Measurements from ENCODE around the gene CPEB2. TPM values are rescaled to one million over a fixed set of nuclear protein-coding genes. Genes with fewer than 3 reads are reported as not detected.

CPEB2 gene
- total and polyA plus RNA-seq, 2 donors: 13.8 to 18.5 TPM

DNA sequence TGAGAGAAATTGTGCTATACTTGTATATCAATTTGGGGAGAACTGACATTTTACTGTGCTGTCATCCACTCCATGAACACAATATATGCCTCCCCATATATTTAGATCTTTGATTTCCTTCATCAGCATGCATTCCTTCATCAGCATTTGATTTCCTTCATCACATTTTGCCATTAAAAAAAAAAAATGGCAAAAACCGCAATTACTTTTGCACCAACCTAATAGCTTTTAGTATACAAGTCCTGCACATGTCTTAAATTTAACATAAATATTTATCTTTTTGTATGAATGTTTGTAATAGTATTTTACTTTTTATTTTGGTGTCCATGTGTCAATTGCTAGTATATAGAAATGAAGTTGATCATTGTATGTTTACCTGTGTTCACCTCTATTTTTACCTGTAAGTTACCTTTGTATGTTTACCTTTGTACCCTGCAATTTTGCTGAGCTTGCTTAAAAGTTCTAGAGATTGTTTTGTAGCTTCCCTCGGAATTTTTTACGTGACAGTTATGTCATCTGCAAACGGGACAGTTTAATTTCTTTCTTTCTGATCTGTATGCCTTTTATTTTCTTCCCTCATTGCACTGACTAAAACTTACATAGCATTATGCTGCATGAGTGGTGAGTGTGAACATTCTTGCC is 86.2 kb downstream of the CPEB2 start:
- H3K27ac ChIP-seq (ENCODE audit: low read depth): no peak overlapping the region
- WGBS: 75% methylated on average over 4 of the region's 4 CpGs

DNA sequence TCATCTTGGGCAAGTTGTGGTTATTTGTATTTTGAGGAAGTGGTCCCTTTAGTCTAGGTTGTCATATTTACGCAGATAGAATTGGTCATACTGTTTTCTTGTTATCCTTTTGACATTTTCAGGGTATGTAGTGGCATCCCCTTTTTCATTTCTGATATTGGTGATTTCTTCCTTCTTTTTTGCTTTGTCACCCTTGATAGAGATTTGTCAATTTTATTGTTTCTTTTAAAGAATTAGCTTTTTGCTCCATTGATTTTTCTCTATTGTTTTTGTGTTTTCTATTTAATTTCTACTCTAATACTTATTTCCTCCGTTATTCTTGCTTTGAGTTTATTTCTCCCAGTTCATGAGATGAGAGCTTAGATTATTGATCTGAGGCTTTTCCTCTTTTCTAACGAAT is 87.7 kb downstream of the CPEB2 start:
- DNase-seq (ENCODE audit: extremely low spot score): no peak
- Histone ChIP-seq H3K27ac (ENCODE audit: low read depth) (no peak overlapping the region), H3K36me3 (ENCODE audit: insufficient read depth) (no peaks in the 10 kb centered on the region), H3K4me3 (ENCODE audit: low read depth, low read length) (no peak overlapping the region), H3K4me1 (ENCODE audit: insufficient read depth) (no peaks in the 10 kb centered on the region)
- WGBS: 86% methylated on average over 3 of the region's 3 CpGs

More for the DNA sequence above, 86.2 kb downstream of the CPEB2 start:
- Histone ChIP-seq H3K4me3 (ENCODE audit: low read depth, low read length) (no peak overlapping the region), H3K4me1 (ENCODE audit: insufficient read depth) (no peaks in the 10 kb centered on the region), H3K36me3 (ENCODE audit: insufficient read depth) (no peaks in the 10 kb centered on the region)
- no peak for DNase-seq (ENCODE audit: extremely low spot score)

DNA sequence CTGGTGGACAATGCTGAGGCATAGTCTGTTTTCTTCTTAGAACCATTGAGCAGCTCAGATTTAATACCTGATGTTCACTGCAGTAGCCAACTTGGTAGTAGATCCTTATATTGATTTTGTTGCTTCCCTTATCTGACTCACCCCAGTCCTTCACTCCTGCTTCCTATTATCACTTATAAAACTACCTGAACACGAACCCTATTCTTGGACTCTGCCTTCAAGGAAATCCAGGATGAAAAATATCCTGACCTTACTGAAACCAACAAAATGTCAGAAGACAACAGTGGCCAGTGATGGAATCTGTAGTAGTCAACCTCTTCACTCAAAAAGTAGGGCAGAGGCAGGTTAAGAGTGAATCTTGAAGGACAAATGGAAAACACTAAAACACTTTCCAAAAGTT is 98.1 kb downstream of the CPEB2 start:
- Histone ChIP-seq H3K36me3 (ENCODE audit: insufficient read depth) (no peaks in the 10 kb centered on the region), H3K27ac (ENCODE audit: low read depth) (no peak overlapping the region), H3K4me1 (ENCODE audit: insufficient read depth) (no peaks in the 10 kb centered on the region), H3K4me3 (ENCODE audit: low read depth, low read length) (no peak overlapping the region)
- DNase-seq (ENCODE audit: extremely low spot score): no peak
- 76% methylated on average over 1 of the region's 1 CpG for WGBS

DNA sequence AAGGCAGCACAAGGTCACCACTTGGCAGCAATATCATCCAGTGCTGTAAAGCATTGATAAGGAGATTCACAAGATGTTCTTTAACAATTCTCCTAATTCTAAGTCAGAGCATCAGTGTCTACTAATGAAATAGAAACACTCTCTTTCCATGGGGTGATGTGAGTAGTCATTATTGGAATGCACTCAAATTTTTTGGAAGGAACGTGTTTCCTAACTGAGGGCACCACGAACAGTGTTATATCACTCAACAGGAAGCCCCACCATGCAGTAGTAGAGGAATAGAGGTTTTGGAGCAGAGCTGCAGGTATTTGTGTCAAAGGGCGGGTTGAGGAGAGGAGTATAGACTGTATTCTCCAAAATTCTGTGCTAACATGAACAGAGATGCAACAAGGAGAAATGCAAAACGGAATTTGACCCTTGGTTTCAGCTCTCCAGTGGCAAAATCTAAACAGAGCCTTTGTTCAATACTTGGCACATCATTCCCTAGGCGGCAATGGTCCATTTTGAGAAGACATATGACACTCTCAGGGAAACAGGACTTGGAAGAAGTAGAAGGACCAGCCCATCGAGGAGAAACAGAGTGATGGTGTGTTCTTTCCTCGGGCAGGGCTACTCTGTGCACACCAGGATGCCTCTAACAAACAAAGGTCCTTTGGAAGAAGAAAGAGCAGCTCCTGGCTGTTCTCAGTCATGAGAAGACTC is 98.9 kb downstream of the CPEB2 start:
- no peak for DNase-seq (ENCODE audit: extremely low spot score)
- WGBS: 79% methylated on average over 7 of the region's 7 CpGs
- Histone ChIP-seq H3K4me3 (ENCODE audit: low read depth, low read length) (no peak overlapping the region), H3K27ac (ENCODE audit: low read depth) (no peak overlapping the region), H3K36me3 (ENCODE audit: insufficient read depth) (no peaks in the 10 kb centered on the region), H3K4me1 (ENCODE audit: insufficient read depth) (no peaks in the 10 kb centered on the region)

DNA sequence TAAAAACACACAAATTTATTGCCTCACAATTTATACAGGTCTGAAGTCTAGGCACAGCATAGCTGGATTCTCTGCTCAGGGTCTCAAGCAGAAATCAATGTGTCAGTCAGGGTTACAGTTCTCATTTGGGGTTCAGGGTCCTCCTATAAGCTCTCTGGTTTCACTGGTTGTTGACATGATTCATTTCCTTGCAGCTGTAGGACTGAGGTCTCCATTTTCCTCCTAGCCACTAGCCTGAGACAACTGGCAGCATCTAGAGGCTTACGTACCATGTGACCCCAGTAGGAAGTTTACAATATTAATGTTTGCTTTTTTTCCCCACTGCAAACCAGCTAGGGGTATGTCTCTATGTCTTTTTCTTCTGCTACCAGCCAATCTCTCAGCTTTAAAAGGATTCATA is 102.5 kb downstream of the CPEB2 start:
- no peaks in the 10 kb centered on the region for H3K36me3 ChIP-seq (ENCODE audit: insufficient read depth)
- 93% methylated on average over 1 of the region's 1 CpG for WGBS
- no peak overlapping the region for H3K27ac ChIP-seq (ENCODE audit: low read depth)
- no peak for DNase-seq (ENCODE audit: extremely low spot score)
- no peaks in the 10 kb centered on the region for H3K4me1 ChIP-seq (ENCODE audit: insufficient read depth)
- no peak overlapping the region for H3K4me3 ChIP-seq (ENCODE audit: low read depth, low read length)

DNA sequence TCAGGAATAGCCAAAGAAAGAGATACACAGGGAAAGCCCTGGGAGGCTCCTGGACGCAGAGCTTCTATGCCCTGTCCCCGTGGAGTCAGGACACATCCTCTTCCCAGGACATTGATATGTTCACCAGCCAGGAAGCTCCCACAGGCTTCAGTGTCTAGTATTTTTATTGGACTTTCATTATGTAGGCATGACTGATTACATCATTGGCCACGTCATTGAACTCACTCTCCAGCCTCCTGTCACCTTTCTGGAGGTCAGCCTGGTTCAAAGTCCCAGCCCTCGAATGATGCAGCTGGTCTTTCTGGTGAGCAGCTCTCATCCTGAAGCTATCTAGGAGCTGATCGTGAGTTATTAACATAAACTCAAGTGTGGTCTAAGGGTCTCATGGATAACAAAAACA is 104.1 kb downstream of the CPEB2 start:
- Histone ChIP-seq H3K36me3 (ENCODE audit: insufficient read depth) (no peaks in the 10 kb centered on the region), H3K4me3 (ENCODE audit: low read depth, low read length) (no peak overlapping the region), H3K27ac (ENCODE audit: low read depth) (no peak overlapping the region), H3K4me1 (ENCODE audit: insufficient read depth) (no peaks in the 10 kb centered on the region)
- WGBS: 37% methylated on average over 5 of the region's 5 CpGs
- no peak for DNase-seq (ENCODE audit: extremely low spot score)

DNA sequence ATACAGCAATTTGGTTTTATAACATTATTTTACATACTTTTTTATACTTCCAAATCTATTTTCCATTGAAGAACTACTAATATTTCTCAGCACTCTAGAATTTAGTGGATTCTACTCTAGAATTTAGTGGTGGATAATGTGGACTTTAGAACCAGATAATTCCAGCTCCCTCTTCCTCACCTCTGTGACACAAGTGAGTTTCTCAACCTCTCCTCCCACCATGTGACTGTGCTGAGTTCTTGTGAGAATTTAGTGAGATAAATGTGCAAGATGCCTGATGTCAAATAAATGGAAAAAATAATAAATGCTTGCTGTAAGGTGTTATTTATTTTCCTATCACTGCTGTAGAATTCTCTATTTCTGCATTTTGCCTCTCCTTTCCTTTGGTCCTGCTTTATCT is 107.3 kb downstream of the CPEB2 start:
- H3K36me3 ChIP-seq (ENCODE audit: insufficient read depth): no peaks in the 10 kb centered on the region
- no peaks in the 10 kb centered on the region for H3K4me1 ChIP-seq (ENCODE audit: insufficient read depth)
- DNase-seq (ENCODE audit: extremely low spot score): no peak
- no peak overlapping the region for H3K27ac ChIP-seq (ENCODE audit: low read depth)
- no peak overlapping the region for H3K4me3 ChIP-seq (ENCODE audit: low read depth, low read length)

DNA sequence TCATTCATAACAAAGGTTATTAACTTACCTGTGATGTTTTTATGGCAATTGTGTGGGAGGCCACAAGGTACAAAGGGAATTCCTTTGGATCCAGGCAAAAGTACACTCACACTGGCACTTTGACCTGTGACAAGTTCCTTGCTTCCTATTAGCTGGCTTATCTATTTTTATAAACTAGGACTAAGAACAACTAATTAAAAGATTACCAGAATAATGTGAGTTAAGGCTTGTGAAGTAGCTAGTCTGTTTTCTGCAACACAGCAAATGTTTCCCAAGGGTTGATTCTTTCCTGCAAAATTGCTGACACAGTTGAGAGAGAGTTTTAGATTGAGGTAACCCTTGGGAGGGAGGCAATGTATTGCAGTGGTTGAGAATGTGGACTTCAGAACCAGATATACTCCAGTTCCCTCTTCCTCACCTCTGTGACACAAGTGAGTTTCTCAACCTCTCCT is 107.9 kb downstream of the CPEB2 start:
- Histone ChIP-seq H3K4me3 (ENCODE audit: low read depth, low read length) (no peak overlapping the region), H3K27ac (ENCODE audit: low read depth) (no peak overlapping the region), H3K4me1 (ENCODE audit: insufficient read depth) (no peaks in the 10 kb centered on the region), H3K36me3 (ENCODE audit: insufficient read depth) (no peaks in the 10 kb centered on the region)
- no peak for DNase-seq (ENCODE audit: extremely low spot score)

DNA sequence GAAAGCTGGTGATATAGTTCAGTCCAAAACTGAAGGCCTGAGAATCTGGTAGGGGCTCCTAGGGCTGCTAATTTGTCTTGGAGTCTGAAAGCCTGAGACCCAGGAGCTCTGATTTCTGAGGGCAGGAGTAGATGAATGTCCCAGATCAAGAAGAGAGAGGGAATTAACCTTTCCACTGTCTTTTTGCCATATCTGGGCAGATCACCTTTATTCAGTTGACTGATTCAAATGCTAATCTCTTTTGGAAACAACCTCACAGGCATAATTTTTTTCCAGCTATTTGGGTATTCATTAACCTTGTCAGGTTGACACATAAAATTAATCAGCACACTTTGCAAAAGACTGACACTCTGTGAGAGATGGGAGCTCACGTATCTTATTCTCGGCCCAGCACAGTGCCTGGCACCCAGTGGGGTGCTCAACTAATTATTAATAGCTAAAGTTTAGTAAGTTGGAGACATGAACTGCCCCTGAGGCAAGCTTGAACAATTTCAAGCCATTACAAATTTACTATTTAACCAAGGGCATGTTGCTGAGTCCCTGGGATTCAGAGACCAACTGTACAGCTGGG is 114.3 kb downstream of the CPEB2 start:
- Histone ChIP-seq H3K36me3 (ENCODE audit: insufficient read depth) (no peaks in the 10 kb centered on the region), H3K4me1 (ENCODE audit: insufficient read depth) (no peaks in the 10 kb centered on the region), H3K27ac (ENCODE audit: low read depth) (no peak overlapping the region), H3K4me3 (ENCODE audit: low read depth, low read length) (no peak overlapping the region)
- DNase-seq (ENCODE audit: extremely low spot score): no peak
- WGBS: 89% methylated on average over 2 of the region's 2 CpGs

DNA sequence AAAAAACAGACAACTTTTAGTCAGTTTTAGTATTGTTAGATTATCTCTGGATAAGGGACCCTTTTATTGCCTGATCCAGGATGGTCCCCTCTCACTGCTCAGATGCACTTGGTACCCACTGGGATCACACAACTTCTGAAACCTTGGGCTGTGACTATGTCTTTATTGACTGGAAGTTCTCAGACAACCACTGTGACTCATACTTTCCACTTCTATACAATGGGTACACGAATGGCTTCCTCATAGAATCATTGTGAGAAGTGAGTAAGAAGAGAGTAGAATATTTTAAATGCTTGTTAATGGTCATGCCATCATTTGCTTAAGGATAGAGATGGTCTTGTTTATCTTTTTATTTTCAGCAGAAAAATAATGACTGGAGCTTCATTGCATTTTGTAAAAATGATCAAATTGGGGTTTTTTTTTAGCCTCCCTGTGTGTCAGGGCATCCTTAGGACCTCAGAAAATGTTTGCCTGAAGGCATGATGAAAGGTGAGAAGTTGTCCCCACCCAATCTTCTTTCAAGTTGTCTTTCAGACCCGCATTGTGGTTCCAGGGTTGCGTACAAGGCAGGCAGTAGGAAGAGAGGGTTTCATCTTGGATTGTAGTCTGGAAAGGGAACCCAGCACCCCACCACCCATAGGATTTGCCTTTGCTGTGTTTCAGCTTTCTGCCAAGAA is 115.1 kb downstream of the CPEB2 start:
- no peak for DNase-seq (ENCODE audit: extremely low spot score)
- Histone ChIP-seq H3K27ac (ENCODE audit: low read depth) (no peak overlapping the region), H3K4me3 (ENCODE audit: low read depth, low read length) (no peak overlapping the region), H3K36me3 (ENCODE audit: insufficient read depth) (no peaks in the 10 kb centered on the region), H3K4me1 (ENCODE audit: insufficient read depth) (no peaks in the 10 kb centered on the region)
- WGBS: 85% methylated on average over 3 of the region's 3 CpGs

DNA sequence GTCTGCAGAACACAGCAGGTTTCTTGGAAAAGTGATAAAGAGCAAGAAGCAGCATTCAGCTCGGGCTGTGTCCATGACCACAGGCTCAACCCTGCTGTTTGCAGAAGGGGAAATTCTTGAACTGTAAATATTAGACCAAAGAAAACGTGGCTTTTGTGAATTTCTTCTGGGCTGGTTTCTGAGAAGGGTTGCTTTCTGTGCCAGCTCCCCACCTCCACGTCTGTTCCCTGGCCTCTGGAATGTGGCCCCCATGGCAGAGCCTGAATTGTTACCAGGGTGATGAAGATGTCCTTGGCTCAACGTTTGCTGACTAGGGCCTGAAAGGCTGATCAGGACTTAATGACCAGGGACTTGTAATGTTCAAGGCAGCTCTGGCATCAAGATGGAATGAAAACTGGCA is 116.0 kb downstream of the CPEB2 start:
- no peak overlapping the region for H3K27ac ChIP-seq (ENCODE audit: low read depth)
- 37% methylated on average over 4 of the region's 4 CpGs for WGBS

More for the DNA sequence above, 116.0 kb downstream of the CPEB2 start:
- H3K36me3 ChIP-seq (ENCODE audit: insufficient read depth): no peaks in the 10 kb centered on the region
- no peak for DNase-seq (ENCODE audit: extremely low spot score)
- H3K4me3 ChIP-seq (ENCODE audit: low read depth, low read length): no peak overlapping the region
- no peaks in the 10 kb centered on the region for H3K4me1 ChIP-seq (ENCODE audit: insufficient read depth)

All from urinary bladder (tissue), 4 donors.